ENCODE measurements around the gene AKT1. TPM values are rescaled to one million over a fixed set of nuclear protein-coding genes. Genes with fewer than 3 reads are reported as not detected.
A peak's percentile ranks its signal among the peaks of the same experiment; 100 is the strongest.

Gene AKT1
- total and polyA plus RNA-seq, 2 of the 13 experiments (the other 11 are each of a cell fraction or from before 2014, with no cell fraction given): 96.2 to 116 TPM

GRCh38 chr14:104734991-104735779 lies 60.4 kb downstream of the AKT1 start (continued):
- TF ChIP-seq ZNF839 (CRISPR knock-in tag; IDR thresholded peaks at IDR 0.05; ENCODE audit: borderline replicate concordance) (no peak), ZNF350 (CRISPR knock-in tag; IDR thresholded peaks at IDR 0.05; ENCODE audit: borderline replicate concordance, low read depth) (peak; percentile 51; the same call in 1 of the 2 replicates), GABPB1 (CRISPR knock-in tag; IDR thresholded peaks at IDR 0.05) (peak; percentile 86), BHLHE40 (IDR thresholded peaks at IDR 0.05; ENCODE audit: low read length) (peak; percentile 87), HBP1 (CRISPR knock-in tag; IDR thresholded peaks at IDR 0.05; ENCODE audit: low read depth) (peak; percentile 76; the same call in 1 of the 2 replicates), ZNF557 (CRISPR knock-in tag; IDR thresholded peaks at IDR 0.05) (0 out of 2 replicates have a peak, but pooled peaks have one; percentile 49), DRAP1 (CRISPR knock-in tag; IDR thresholded peaks at IDR 0.05) (peak; percentile 20; the same call in 1 of the 2 replicates), MZF1 (CRISPR knock-in tag; IDR thresholded peaks at IDR 0.05; ENCODE audit: borderline replicate concordance) (peak; percentile 95), KMT2B (CRISPR knock-in tag; IDR thresholded peaks at IDR 0.05) (peak; percentile 49; the same call in 1 of the 2 replicates), ZNF629 (CRISPR knock-in tag; conservative IDR thresholded peaks at IDR 0.05) (no peak), RBM39 (IDR thresholded peaks at IDR 0.05; ENCODE audit: low read depth, low read length, poor library complexity, severe bottlenecking) (no peak), ZNF512B (CRISPR knock-in tag; IDR thresholded peaks at IDR 0.05; ENCODE audit: borderline replicate concordance) (0 out of 2 replicates have a peak, but pooled peaks have one; percentile 49), PBX2 (CRISPR knock-in tag; IDR thresholded peaks at IDR 0.05) (no peak), SRF (IDR thresholded peaks at IDR 0.05; ENCODE audit: low read depth, low read length) (no peak), ZNF776 (CRISPR knock-in tag; IDR thresholded peaks at IDR 0.05) (peak; percentile 95; the same call in 1 of the 2 replicates), EED (CRISPR knock-in tag; IDR thresholded peaks at IDR 0.05) (no peak), ESRRA (CRISPR knock-in tag; IDR thresholded peaks at IDR 0.05; ENCODE audit: low read depth) (peak; percentile 84; the same call in 1 of the 2 replicates), U2AF1 (optimal IDR thresholded peaks at IDR 0.05; ENCODE audit: low read depth, low read length) (peak; percentile 9), HDAC6 (IDR thresholded peaks at IDR 0.05; ENCODE audit: low read depth, low read length) (no peak), ZNF138 (CRISPR knock-in tag; IDR thresholded peaks at IDR 0.05; ENCODE audit: low read depth) (no peak)
